Measurements from ENCODE around the gene FILIP1L. TPM values are rescaled to one million over a fixed set of nuclear protein-coding genes. Genes with fewer than 3 reads are reported as not detected.

FILIP1L gene
- total RNA-seq, 1 donor from 2014 or later, result 111 TPM

DNA sequence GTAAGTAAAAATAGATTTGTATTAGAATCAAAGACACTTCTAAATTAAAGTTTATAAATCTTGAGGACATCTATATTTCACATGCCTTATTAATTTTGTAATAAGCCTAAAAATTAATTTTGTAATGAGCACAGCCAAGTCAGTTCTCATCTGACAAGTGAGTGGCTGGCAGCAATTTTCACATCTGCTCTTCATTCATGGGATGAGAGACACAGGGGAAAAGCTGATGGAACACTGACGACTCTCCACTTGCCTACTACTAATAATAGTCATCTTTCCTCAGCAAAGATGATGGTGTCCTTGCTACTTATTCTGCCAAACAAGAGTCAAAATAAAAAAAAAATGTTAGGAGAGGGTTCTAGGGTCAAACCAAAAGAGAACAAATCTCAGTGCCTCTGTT is 311.0 kb downstream of the FILIP1L start:
- no peak for DNase-seq (ENCODE audit: low read depth)

DNA sequence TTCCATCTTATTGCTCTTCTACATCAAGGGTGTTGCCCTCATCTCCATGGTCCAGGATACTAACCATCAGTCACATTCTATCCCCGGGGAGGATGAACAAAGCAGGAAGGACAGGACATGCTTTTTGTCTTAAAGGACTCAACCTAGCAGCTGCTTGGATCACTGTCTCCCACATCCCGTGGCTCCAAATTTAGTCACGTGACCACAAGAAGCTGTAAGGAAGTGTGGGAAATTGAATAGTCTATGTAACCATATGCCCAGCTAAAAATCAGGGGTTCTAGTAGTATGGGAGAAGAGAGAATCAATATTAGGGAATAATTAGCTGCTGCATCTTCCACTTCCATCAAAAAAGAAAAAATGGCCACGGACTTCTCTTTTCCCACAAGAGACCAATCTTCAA is 314.9 kb downstream of the FILIP1L start:
- no peak for DNase-seq (ENCODE audit: low read depth)

DNA sequence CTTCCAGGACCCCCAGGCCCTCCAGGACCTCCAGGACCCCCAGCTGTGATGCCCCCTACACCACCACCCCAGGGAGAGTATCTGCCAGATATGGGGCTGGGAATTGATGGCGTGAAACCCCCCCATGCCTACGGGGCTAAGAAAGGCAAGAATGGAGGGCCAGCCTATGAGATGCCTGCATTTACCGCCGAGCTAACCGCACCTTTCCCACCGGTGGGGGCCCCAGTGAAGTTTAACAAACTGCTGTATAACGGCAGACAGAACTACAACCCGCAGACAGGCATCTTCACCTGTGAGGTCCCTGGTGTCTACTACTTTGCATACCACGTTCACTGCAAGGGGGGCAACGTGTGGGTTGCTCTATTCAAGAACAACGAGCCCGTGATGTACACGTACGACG is 318.7 kb downstream of the FILIP1L start:
- no peak for DNase-seq (ENCODE audit: low read depth)

DNA sequence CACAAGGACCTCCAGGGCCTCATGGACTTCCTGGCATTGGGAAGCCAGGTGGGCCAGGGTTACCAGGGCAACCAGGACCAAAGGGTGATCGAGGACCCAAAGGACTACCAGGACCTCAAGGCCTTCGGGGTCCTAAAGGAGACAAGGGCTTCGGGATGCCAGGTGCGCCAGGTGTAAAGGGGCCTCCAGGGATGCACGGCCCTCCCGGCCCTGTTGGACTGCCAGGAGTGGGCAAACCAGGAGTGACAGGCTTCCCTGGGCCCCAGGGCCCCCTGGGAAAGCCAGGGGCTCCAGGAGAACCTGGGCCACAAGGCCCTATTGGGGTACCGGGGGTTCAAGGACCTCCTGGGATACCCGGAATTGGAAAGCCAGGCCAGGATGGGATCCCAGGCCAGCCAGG is 319.8 kb downstream of the FILIP1L start:
- no peak for DNase-seq (ENCODE audit: low read depth)

DNA sequence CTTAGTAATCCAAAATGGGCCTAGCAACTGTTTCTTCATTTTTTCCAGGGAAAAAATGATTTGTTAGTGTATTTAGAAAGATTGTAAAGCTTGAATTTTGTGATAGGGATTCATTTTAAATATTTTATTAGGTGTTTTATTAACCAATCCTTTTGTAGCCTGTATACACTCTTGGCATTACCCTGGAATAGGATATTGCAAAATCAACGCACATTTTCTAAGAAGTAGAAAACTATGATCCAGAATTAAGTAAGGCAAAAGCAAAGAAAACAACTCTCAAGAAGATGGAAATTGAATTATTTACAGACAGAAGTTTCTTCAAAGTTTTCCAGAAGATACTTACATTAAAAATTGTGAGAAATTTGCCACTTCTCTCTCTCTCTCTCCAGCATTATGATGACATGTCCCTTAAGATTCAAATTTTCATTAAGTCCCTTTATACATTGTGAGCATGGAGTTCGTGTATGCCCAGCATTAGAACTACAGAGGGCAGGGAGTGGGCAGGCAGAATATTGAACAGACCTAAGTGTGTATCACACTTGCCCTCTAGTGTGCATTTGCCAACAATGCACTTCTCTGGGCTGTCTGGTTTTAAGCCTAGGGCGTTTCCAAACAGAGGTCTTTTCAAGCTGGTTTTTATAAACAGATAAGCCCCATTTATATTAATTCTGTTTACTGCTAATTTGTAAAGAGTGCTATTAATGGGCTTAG is 325.1 kb downstream of the FILIP1L start:
- peak; percentile 67 for DNase-seq (ENCODE audit: low read depth)

Other genes with a start within 250 kb of the FILIP1L start
- 69.3 and 87.7 TPM in 2 replicates for gene TBC1D23, start 146.5 kb upstream of the FILIP1L start, total RNA-seq
- 25.5 and 38.0 TPM in 2 replicates for gene NIT2, start 220.3 kb upstream of the FILIP1L start, total RNA-seq